Peyer's patch (tissue), 4 donors: ENCODE measurements around the gene TDP1.

ENCODE experiments used
- POLR2A ChIP-seq, 2 donors: fragments of 450-650 bp; IDR thresholded peaks; one replicate each; pipeline ENCODE4 v1.5.1; 2017; ENCODE audit warnings: antibody characterized with exemption in 2 of 2, mild to moderate bottlenecking in 2 of 2, moderate library complexity in 2 of 2
- TF ChIP-seq, protein P1 (sequence below), 6 experiments: fragments of 450-650 bp in 4 of 6; fragments of 200-600 bp in 2 of 6; sonication (generic) in 1 of 6; IDR thresholded peaks; one replicate each; pipeline ENCODE4 v1.5.1; 2017 to 2019; ENCODE audit warnings: antibody characterized with exemption in 6 of 6, mild to moderate bottlenecking in 3 of 6, moderate library complexity in 1 of 6

DNA sequence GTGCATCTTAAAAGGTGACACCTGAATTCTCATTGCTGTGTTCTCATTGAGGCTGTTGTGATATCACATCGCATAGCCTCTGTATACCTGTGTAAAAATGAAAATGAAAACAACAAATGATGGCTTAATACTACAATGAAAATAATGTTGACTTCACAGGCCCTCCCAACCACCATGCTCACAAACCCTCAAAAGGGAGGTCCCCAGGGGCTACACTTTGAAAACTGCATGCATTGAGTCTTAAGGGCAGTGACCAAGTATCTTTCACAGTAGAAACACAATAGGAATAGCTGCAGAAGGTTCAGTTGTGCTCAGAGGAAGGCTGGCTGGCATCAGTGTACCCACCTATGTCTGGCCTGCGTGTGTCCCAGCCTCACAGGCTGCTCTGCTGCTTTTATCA lies 78.4 kb downstream of the TDP1 start:
- TF ChIP-seq, protein P1, sequence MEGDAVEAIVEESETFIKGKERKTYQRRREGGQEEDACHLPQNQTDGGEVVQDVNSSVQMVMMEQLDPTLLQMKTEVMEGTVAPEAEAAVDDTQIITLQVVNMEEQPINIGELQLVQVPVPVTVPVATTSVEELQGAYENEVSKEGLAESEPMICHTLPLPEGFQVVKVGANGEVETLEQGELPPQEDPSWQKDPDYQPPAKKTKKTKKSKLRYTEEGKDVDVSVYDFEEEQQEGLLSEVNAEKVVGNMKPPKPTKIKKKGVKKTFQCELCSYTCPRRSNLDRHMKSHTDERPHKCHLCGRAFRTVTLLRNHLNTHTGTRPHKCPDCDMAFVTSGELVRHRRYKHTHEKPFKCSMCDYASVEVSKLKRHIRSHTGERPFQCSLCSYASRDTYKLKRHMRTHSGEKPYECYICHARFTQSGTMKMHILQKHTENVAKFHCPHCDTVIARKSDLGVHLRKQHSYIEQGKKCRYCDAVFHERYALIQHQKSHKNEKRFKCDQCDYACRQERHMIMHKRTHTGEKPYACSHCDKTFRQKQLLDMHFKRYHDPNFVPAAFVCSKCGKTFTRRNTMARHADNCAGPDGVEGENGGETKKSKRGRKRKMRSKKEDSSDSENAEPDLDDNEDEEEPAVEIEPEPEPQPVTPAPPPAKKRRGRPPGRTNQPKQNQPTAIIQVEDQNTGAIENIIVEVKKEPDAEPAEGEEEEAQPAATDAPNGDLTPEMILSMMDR (IDR thresholded peaks at IDR 0.05), result no peak
- no peak for TF ChIP-seq POLR2A (IDR thresholded peaks at IDR 0.05)
